HG02884 (cell line): ENCODE measurements around the gene NRP1.

Experiments
- ATAC-seq: cut with Tn5 transposase; IDR thresholded peaks from one replicate; pipeline ENCODE4 v1.9.1; 2021; ENCODE audit warnings: mild to moderate bottlenecking, moderate library complexity; ENCODE audit not compliant: unreplicated experiment

Gene NRP1

GRCh38 chr10:33133557-33133956 lies 200.9 kb downstream of the NRP1 start:
- ATAC-seq: no peak

DNA sequence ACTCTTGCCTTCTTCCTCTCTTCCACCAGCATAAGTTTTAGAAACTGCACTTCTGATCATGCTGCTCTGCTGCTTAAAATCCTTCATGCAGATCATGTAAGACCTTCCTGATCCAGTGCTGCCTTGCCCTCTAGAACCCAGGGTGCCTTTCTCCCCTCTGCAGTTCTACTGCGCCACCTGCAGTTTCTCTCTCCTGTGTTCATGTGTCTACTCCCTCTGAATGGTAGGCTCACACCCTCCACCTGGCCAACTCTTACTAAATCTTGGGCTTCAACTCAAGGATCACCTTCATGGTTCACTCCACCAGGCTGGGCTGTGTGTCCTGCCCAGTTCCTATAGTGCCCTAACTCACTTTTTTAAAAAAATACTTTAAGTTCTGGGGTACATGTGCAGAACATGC lies 201.8 kb downstream of the NRP1 start:
- ATAC-seq: no peak

- ATAC-seq: no peak
These were observed 204.5 kb downstream of the NRP1 start for GRCh38 chr10:33129996-33130386.

- ATAC-seq: no peak
These were observed 205.1 kb downstream of the NRP1 start for GRCh38 chr10:33129141-33129995.

DNA sequence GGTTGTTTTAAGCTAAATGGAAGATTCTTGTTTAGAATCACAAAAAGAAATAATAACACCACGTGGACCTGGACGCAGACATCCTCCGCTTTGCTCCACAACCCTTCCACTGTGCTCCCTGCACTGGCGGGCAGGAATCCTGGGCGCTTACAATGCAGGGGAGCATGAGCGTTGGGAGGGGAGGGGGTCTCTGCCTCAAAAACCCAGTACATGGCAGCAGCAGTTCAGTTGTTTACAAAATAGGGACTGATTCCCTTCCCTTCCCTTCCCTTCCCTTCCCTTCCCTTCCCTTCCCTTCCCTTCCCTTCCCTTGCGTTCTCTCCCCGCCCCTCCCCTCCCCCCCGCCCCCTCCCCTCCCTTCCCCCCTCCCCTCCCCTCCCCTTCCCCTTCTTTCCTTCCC lies 206.8 kb downstream of the NRP1 start:
- ATAC-seq: no peak
